ENCODE data around the gene IL7R.
"Not testable (repeated sequence)": the region's sequence is repeated elsewhere in the genome, so short reads cannot be mapped to it uniquely, and the experiment has no call there.

IL7R gene

DNA sequence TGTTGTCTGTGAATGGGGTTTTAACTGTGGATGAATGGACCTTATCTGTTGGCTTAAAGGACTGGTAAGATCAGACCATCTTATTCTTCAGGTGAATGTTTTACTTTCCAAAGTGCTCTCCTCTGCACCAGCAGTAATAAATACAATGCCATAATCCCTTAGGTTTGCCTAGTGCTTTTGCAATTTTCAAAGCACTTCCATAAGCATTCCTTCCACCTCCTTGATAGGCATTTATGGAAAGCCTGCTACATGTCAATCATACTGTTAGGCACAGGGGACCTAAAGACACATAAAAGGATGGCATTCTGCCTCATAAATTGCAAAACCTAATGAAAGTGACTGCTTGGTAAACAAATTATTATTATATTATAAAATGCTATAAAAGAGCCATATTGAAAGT, 21.4 kb downstream of the IL7R start:
- DNase-seq: no peak

DNA sequence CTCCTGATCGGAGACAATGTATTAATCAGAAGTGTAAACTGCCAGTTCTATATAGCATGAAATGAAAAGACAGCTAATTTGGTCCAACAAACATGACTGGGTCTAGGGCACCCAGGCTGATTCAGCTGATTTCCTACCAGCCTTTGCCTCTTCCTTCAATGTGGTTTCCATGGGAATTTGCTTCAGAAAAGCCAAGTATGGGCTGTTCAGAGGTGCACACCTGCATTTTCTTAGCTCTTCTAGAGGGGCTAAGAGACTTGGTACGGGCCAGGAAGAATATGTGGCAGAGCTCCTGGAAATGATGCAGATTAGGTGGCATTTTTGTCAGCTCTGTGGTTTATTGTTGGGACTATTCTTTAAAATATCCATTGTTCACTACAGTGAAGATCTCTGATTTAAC, 22.4 kb downstream of the IL7R start:
- no peak for DNase-seq

GRCh38 chr5:35879649-35880048, 23.0 kb downstream of the IL7R start:
- DNase-seq: no peak

- no peak for DNase-seq
Measured at GRCh38 chr5:35880156-35880555, 23.5 kb downstream of the IL7R start.

DNA sequence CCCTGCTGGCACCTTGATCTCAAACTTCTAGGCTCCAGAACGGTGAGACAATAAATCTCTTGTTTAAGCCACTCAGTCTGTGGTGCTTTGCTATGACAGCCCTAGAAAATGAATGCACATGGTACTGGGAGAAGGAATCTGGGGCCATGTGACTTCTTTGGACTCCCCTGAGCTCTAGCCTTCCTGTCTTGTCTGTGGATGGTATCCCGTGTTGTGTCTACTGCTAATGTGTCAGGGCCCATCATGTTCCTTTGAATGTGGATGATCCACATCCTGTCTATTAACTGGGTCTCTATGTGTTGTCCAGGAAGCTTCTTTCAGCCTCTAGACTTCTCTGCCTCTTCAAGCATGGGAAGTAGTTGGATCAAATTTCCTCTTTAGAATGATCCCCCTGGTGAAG, 25.1 kb downstream of the IL7R start:
- no peak for DNase-seq

DNA sequence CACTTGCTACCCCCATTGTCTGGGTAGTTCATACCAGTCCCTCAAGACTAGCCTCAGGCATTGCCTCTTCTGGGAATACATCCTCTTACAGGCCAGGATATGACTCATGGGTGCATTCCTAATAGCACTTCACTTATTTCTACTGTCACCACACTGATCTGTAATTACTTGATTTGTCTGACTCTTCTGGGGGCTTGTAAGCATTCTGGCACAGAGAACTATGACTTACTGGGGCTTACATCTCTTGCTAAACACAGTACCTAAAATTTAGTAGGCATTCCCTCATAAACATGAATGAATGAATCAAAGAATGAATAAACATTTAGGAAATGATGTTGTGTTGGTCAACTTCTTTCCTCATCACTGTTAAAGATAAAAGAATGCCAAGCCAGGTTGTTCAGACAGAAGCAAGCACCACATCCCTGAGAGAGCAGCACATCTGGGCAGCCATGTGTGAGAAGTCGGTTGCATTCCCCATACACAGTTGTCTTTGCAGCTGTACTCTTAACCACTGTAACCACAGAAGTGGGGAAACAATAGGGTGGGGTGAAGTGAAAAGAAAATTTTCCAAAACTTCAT, 27.6 kb downstream of the IL7R start:
- no peak for DNase-seq

- no peak for DNase-seq
Measured at GRCh38 chr5:35884773-35885172, 28.1 kb downstream of the IL7R start.

DNA sequence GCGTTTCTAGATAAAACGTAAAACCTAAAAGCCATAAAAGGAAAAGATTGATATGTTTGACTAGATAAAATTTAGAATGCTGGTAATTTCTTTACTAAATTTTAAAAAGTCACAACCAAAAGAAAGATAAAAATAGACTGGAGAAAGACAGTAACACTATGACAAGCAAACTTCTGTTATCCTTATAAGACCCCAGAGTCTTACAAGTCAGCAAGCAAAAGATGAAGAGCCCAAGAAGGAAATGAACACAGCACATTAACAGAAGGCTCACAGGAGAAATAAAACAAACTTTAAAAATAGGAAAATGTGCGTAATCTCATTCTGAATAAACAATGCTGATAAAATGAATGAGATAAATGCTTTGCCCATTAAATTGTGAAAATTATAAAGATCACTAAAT, 29.7 kb downstream of the IL7R start:
- no peak for DNase-seq

- DNase-seq: no peak
Measured at GRCh38 chr5:35887321-35888100, 30.8 kb downstream of the IL7R start.

- no peak for DNase-seq
Measured at GRCh38 chr5:35890021-35891020, 33.6 kb downstream of the IL7R start.

- not testable (repeated sequence) for DNase-seq
Measured at GRCh38 chr5:35892799-35893198, 36.1 kb downstream of the IL7R start.

- no peak for DNase-seq
Measured at GRCh38 chr5:35894131-35894530, 37.4 kb downstream of the IL7R start.

DNA sequence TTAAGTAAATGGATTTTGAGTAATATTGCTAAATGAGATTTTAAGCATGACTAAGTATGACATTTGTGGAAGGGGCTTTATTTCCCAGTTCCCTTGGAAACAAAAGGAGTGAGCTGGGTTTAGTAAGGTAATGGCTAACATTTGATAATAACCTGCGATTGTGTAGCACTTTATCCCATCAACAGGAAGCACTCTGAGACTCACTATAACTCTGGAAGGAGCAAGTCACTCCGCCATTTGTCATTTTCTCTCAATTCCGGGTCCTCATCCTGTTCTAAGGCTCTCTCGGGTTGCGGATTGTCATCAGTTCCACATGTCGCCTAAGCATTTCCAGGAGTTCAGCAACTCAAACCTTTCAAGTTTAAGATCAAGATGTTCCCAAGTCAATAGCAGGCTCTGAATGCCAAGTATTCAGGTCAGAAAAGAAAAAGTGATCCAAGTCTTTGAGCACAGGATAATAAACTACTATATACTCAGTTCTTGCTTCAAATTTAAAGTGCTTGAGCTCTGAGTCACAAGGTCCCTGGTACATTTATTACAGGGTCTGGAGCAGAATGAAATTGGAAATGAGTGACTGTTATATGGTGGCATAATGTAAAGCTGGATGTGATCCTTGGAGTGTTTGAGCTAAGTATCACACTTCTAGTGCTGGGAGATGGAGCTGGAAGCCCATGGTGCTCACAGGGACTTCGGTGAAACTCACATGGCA, 42.4 kb downstream of the IL7R start:
- no peak for DNase-seq

DNA sequence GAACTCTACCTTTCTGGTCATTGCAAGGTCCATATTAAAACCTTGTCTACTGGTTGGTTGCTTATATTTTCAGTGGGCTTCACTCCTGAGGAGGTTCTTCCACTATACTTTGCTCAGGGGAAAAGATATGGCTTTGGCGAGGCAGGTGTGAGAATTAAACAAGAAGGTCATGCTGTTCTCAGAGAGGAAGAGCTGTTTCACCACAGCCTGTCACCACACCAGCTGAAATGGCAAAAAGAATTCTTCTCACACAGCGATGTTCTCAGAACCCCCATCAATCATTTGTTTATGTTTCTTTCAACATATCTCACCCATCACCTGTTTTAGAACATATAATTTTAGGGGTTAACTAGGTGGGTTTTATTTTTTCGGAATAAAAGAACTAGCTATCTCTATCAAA, 43.1 kb downstream of the IL7R start:
- DNase-seq: no peak

DNA sequence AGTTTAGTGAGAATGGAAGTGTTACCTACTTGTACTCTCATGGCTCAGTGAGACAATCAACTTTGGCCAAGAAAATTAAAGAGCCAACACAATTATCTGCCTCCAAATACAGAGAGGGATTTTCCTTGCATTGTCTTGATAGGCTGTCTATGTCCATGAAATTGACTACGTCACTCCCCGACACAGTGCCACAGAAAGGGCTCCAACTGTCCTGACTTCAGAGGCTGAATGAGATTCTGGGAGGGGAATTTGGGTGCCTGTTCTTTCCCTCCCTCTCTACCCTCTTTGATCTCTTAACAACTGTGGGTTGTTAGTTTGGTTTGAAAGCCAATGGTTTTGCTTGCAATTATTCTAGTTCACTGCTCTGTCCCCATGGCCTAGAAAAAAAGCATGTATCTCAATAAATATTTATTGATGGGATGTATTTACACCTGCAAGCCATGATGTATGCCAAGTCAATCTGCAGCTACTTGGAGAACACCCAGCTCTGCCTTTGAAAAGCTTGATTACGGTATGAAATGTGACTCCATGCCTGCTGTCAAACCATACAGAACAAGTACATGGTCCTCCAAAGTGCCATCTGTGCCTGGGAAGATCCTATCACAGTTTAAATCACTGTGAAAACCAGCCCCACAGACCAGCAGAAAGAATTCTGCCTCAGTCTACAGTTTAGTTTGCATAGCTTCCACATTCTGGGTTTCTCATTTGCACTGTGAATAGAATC, 44.4 kb downstream of the IL7R start:
- DNase-seq: no peak

GRCh38 chr5:35902046-35902672, 45.5 kb downstream of the IL7R start:
- DNase-seq: no peak

DNA sequence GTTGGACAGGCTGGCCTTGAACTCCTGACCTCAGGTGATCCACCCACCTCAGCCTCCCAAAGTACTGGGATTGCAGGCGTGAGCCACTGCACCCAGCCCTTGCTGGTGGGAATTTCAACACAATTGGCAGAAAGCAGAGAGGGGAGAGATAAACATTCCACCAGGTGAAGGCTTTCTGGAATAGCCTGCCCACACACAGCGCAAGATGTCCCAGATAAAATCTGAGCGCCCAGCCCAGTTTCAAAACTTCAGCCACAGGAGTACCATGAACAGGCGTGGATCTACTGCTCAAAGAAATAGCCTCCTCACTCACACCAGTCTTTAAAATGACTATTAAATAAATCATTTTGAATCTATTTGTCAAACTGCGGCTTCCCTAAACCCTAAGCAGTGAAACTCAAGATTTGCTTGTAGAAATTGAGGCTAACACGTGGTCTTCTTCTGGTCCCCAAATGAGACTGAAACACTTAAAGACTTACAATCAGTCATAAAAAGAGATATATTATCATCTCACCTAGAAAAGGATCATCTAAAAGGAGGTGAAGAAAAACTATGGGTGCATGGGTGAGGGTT, 47.0 kb downstream of the IL7R start:
- no peak for DNase-seq

DNA sequence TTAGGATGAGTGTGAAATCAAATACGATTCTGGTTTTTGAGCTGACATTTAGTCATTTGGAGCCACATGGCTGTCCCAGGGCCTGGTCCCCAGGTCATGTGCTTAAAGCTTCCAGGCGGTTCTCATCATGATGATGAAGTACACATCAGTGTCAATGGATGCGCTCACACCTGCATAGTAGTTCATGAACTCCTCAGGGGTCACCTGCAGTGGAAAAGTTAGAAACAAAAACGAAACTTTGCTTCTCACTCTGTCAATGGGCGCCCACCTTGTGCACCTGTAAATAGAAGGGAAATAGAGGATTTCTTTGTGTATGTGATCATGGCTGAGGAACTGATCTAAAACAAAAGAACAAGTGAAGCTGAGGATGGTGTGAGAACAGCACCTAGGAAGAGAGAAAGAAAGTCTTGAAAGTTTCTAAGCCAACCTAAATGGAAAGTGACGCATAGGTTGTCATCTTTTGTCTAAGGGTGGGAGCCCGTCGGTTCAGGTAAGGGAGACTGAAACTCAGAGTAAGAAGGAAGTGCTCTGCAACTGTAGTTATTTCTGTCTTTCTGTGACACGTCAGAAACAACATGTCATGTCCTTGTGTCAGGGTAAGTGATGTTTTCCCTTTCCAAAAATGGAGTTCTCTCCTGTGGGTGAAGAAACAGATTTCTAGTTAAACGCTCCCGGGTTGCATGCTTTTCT, 47.9 kb downstream of the IL7R start:
- DNase-seq: no peak

DNA sequence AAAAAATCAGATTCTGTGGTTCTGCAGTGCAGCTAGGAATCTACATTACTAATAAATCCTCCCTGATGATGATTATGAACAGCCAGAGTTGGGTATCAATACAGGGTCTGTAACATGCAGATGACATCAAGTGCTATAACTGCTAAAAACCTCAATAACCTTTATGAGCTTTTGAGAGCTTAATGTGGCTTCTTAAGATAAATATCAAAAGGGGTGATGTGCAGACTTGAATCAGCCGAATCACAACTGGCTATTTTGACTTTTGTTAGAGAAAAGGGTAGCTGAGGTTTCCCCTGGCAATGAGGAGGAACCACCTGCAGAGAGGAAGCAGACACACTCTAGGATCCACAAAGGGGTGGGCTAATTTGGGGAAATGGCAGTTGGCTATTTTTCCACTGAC, 51.5 kb downstream of the IL7R start:
- no peak for DNase-seq

DNA sequence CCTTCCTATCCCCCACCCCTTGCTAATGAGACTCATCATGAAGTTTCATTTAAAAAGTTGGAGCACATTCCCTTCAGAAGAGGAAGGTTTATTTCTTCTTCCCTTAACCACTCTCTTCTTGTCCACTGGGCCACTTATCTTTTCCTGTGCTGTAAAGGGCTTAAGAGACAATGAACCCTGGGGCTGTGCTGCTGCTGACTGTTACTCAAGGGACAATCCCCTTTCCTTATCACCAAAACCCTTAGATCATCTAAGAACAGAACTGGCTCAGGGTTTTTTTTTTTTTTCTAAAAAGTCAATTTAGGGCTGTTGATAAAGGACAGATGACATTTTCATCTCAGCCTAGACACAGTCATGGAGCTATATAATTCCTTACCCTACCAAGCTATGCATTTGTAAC, 52.1 kb downstream of the IL7R start:
- no peak for DNase-seq

- no peak for DNase-seq
Measured at GRCh38 chr5:35919191-35919590, 62.5 kb downstream of the IL7R start.
